HAP-1 (cell line): ENCODE results near the gene GID8.

Experiments used
- DNase-seq, 2 experiments: peaks; one replicate each; pipeline ENCODE4 v3.0.0-alpha.2; 2016 to 2020; ENCODE audit warnings: low spot score in 2 of 2
- H3K27me3 ChIP-seq: fragments of 250-450 bp; sonication (Bioruptor Pico); 2 replicates; pipeline ENCODE4 v1.5.1; 2020; ENCODE audit warnings: low read depth, mild to moderate bottlenecking, moderate library complexity
- H3K36me3 ChIP-seq: fragments of 250-450 bp; sonication (Bioruptor Pico); replicated peaks from 2 replicates; pipeline ENCODE4 v1.5.1; 2020; ENCODE audit warnings: mild to moderate bottlenecking
- H3K4me1 ChIP-seq: fragments of 250-450 bp; sonication (Bioruptor Pico); 2 replicates; pipeline ENCODE4 v1.5.1; 2020; ENCODE audit warnings: mild to moderate bottlenecking
- H3K4me3 ChIP-seq: fragments of 250-450 bp; sonication (Bioruptor Pico); 2 replicates; pipeline ENCODE4 v1.5.1; 2020; ENCODE audit warnings: mild to moderate bottlenecking, moderate library complexity
- H3K9me3 ChIP-seq: fragments of 250-450 bp; sonication (Bioruptor Pico); 2 replicates; pipeline ENCODE4 v1.5.1; 2020; ENCODE audit warnings: mild to moderate bottlenecking, moderate library complexity
- in situ Hi-C: fragments of 300-500 bp; cut with MboI; formaldehyde crosslinking; loops from 3 replicates; pipeline ENCODE4 v1.14.3; 2020; ENCODE audit warnings: low sequenced_read_pairs, inconsistent platforms, mixed read lengths

GID8 gene

GRCh38 chr20:62938105-62938888, at the start of gene GID8:
Gene GID8, plus strand, starts transcription at chr20:62938147. Its CDS starts 3,356 bp downstream, at chr20:62941503.
- in situ Hi-C loops: no loop called here
- Histone ChIP-seq H3K36me3 (peaks cover 61% of the 10 kb centered on the region), H3K9me3 (no peaks in the 10 kb centered on the region), H3K4me1 (peaks cover 11% of the 10 kb centered on the region), H3K27me3 (no peaks in the 10 kb centered on the region), H3K4me3 (peak within 1 kb of the TSS; percentile 97)
- DNase-seq: peak in 1 of 2 experiments; percentile 60

- H3K4me1 ChIP-seq: no peaks in the 10 kb centered on the region
- H3K36me3 ChIP-seq: peaks cover 64% of the 10 kb centered on the region
- no peaks in the 10 kb centered on the region for H3K27me3 ChIP-seq
- no peak overlapping the region for H3K4me3 ChIP-seq
- in situ Hi-C loops: no loop called here
- H3K9me3 ChIP-seq: no peaks in the 10 kb centered on the region
- DNase-seq: no peak
Measured at GRCh38 chr20:62888406-62888805, 49.5 kb upstream of the GID8 start.

GRCh38 chr20:62888910-62889309, 49.0 kb upstream of the GID8 start:
- no peak for DNase-seq
- no peaks in the 10 kb centered on the region for H3K9me3 ChIP-seq
- in situ Hi-C loops: no loop called here
- no peaks in the 10 kb centered on the region for H3K27me3 ChIP-seq
- no peaks in the 10 kb centered on the region for H3K4me1 ChIP-seq
- H3K36me3 ChIP-seq: peaks cover 69% of the 10 kb centered on the region
- no peak overlapping the region for H3K4me3 ChIP-seq

GRCh38 chr20:62889411-62889810, 48.5 kb upstream of the GID8 start:
- Histone ChIP-seq H3K27me3 (no peaks in the 10 kb centered on the region), H3K4me1 (no peaks in the 10 kb centered on the region), H3K9me3 (no peaks in the 10 kb centered on the region), H3K36me3 (peaks cover 74% of the 10 kb centered on the region), H3K4me3 (no peak overlapping the region)
- no peak for DNase-seq
- in situ Hi-C loops: no loop called here

- no peak for DNase-seq
- Histone ChIP-seq H3K27me3 (no peaks in the 10 kb centered on the region), H3K4me1 (no peaks in the 10 kb centered on the region), H3K36me3 (peaks cover 79% of the 10 kb centered on the region), H3K9me3 (no peaks in the 10 kb centered on the region), H3K4me3 (no peak overlapping the region)
- in situ Hi-C loops: no loop called here
Measured at GRCh38 chr20:62889871-62890270, 48.1 kb upstream of the GID8 start.

- in situ Hi-C loops: no loop called here
- DNase-seq: no peak
- Histone ChIP-seq H3K27me3 (no peaks in the 10 kb centered on the region), H3K4me1 (no peaks in the 10 kb centered on the region), H3K4me3 (no peak overlapping the region), H3K9me3 (no peaks in the 10 kb centered on the region), H3K36me3 (peaks cover 84% of the 10 kb centered on the region)
Measured at GRCh38 chr20:62890444-62890843, 47.5 kb upstream of the GID8 start.

- peaks cover 91% of the 10 kb centered on the region for H3K36me3 ChIP-seq
- H3K4me1 ChIP-seq: no peaks in the 10 kb centered on the region
- DNase-seq: no peak
- H3K27me3 ChIP-seq: no peaks in the 10 kb centered on the region
- no peak overlapping the region for H3K4me3 ChIP-seq
- no peaks in the 10 kb centered on the region for H3K9me3 ChIP-seq
- in situ Hi-C loops: no loop called here
Measured at GRCh38 chr20:62891111-62891510, 46.8 kb upstream of the GID8 start.

- in situ Hi-C loops: no loop called here
- peaks cover 95% of the 10 kb centered on the region for H3K36me3 ChIP-seq
- no peaks in the 10 kb centered on the region for H3K9me3 ChIP-seq
- no peaks in the 10 kb centered on the region for H3K4me1 ChIP-seq
- H3K4me3 ChIP-seq: no peak overlapping the region
- H3K27me3 ChIP-seq: no peaks in the 10 kb centered on the region
- DNase-seq: no peak
Measured at GRCh38 chr20:62892348-62893304, 45.3 kb upstream of the GID8 start.

GRCh38 chr20:62893700-62894099, 44.2 kb upstream of the GID8 start:
- H3K4me3 ChIP-seq: no peak overlapping the region
- H3K27me3 ChIP-seq: no peaks in the 10 kb centered on the region
- H3K9me3 ChIP-seq: no peaks in the 10 kb centered on the region
- peaks cover 84% of the 10 kb centered on the region for H3K36me3 ChIP-seq
- no peak for DNase-seq
- no peaks in the 10 kb centered on the region for H3K4me1 ChIP-seq
- in situ Hi-C loops: no loop called here

GRCh38 chr20:62894261-62894660, 43.7 kb upstream of the GID8 start:
- Histone ChIP-seq H3K4me3 (no peak overlapping the region), H3K9me3 (no peaks in the 10 kb centered on the region), H3K4me1 (no peaks in the 10 kb centered on the region), H3K36me3 (peaks cover 78% of the 10 kb centered on the region), H3K27me3 (no peaks in the 10 kb centered on the region)
- DNase-seq: no peak
- in situ Hi-C loops: no loop called here

GRCh38 chr20:62895539-62895938, 42.4 kb upstream of the GID8 start:
- in situ Hi-C loops: no loop called here
- H3K27me3 ChIP-seq: no peaks in the 10 kb centered on the region
- H3K4me1 ChIP-seq: no peaks in the 10 kb centered on the region
- DNase-seq: no peak
- H3K36me3 ChIP-seq: peaks cover 66% of the 10 kb centered on the region
- no peaks in the 10 kb centered on the region for H3K9me3 ChIP-seq
- H3K4me3 ChIP-seq: no peak overlapping the region

GRCh38 chr20:62896526-62896925, 41.4 kb upstream of the GID8 start:
- in situ Hi-C loops: no loop called here
- H3K4me3 ChIP-seq: no peak overlapping the region
- peaks cover 62% of the 10 kb centered on the region for H3K36me3 ChIP-seq
- no peaks in the 10 kb centered on the region for H3K27me3 ChIP-seq
- no peak for DNase-seq
- H3K9me3 ChIP-seq: no peaks in the 10 kb centered on the region
- H3K4me1 ChIP-seq: no peaks in the 10 kb centered on the region

GRCh38 chr20:62897666-62898065, 40.3 kb upstream of the GID8 start:
- Histone ChIP-seq H3K4me3 (no peak overlapping the region), H3K4me1 (no peaks in the 10 kb centered on the region), H3K36me3 (peaks cover 62% of the 10 kb centered on the region), H3K9me3 (no peaks in the 10 kb centered on the region), H3K27me3 (no peaks in the 10 kb centered on the region)
- DNase-seq: no peak
- in situ Hi-C loops: no loop called here
